ENCODE measurements around the gene AKAP4. TPM values are rescaled to one million over a fixed set of nuclear protein-coding genes. Genes with fewer than 3 reads are reported as not detected.

Gene AKAP4
- total RNA-seq, 1 donor from 2014 or later, result not detected

GRCh38 chrX:50168241-50168687 is 32.5 kb downstream of the AKAP4 start:
- no peak overlapping the region for H3K4me3 Mint-ChIP-seq
- no peaks in the 10 kb centered on the region for H3K36me3 Mint-ChIP-seq
- no peaks in the 10 kb centered on the region for H3K4me1 Mint-ChIP-seq (ENCODE audit: unreplicated experiment)
- H3K27me3 Mint-ChIP-seq, result no peaks in the 10 kb centered on the region
- no peak for DNase-seq (ENCODE audit: extremely low spot score, unreplicated experiment)
- TF ChIP-seq CTCF (conservative IDR thresholded peaks at IDR 0.05), result no peak
- no peaks in the 10 kb centered on the region for H3K9me3 Mint-ChIP-seq
- H3K27ac Mint-ChIP-seq, result no peak overlapping the region

- H3K4me3 Mint-ChIP-seq, result no peak overlapping the region
- no peak overlapping the region for H3K27ac Mint-ChIP-seq
- no peaks in the 10 kb centered on the region for H3K4me1 Mint-ChIP-seq (ENCODE audit: unreplicated experiment)
- H3K9me3 Mint-ChIP-seq, result no peaks in the 10 kb centered on the region
- no peak for TF ChIP-seq CTCF (conservative IDR thresholded peaks at IDR 0.05)
- no peaks in the 10 kb centered on the region for H3K36me3 Mint-ChIP-seq
- H3K27me3 Mint-ChIP-seq, result no peaks in the 10 kb centered on the region
- DNase-seq (ENCODE audit: extremely low spot score, unreplicated experiment), result no peak
These were observed 33.4 kb downstream of the AKAP4 start for GRCh38 chrX:50167366-50167765.

- Mint-ChIP-seq H3K4me3 (no peak overlapping the region), H3K36me3 (no peaks in the 10 kb centered on the region), H3K4me1 (ENCODE audit: unreplicated experiment) (no peaks in the 10 kb centered on the region), H3K27ac (no peak overlapping the region), H3K9me3 (no peaks in the 10 kb centered on the region), H3K27me3 (no peaks in the 10 kb centered on the region)
- no peak for TF ChIP-seq CTCF (conservative IDR thresholded peaks at IDR 0.05)
- no peak for DNase-seq (ENCODE audit: extremely low spot score, unreplicated experiment)
These were observed 35.1 kb downstream of the AKAP4 start for GRCh38 chrX:50165727-50166126.

GRCh38 chrX:50161127-50161526 is 39.7 kb downstream of the AKAP4 start:
- no peak for TF ChIP-seq CTCF (conservative IDR thresholded peaks at IDR 0.05)
- no peak overlapping the region for H3K4me3 Mint-ChIP-seq
- H3K27ac Mint-ChIP-seq, result no peak overlapping the region
- H3K36me3 Mint-ChIP-seq, result no peaks in the 10 kb centered on the region
- H3K4me1 Mint-ChIP-seq (ENCODE audit: unreplicated experiment), result no peaks in the 10 kb centered on the region
- H3K27me3 Mint-ChIP-seq, result no peaks in the 10 kb centered on the region
- peaks cover 6% of the 10 kb centered on the region for H3K9me3 Mint-ChIP-seq
- no peak for DNase-seq (ENCODE audit: extremely low spot score, unreplicated experiment)

- H3K4me1 Mint-ChIP-seq (ENCODE audit: unreplicated experiment), result no peaks in the 10 kb centered on the region
- H3K27me3 Mint-ChIP-seq, result no peaks in the 10 kb centered on the region
- H3K9me3 Mint-ChIP-seq, result peaks cover 11% of the 10 kb centered on the region
- H3K27ac Mint-ChIP-seq, result peak overlapping the region; percentile 31
- H3K36me3 Mint-ChIP-seq, result no peaks in the 10 kb centered on the region
- no peak overlapping the region for H3K4me3 Mint-ChIP-seq
- no peak for TF ChIP-seq CTCF (conservative IDR thresholded peaks at IDR 0.05)
- no peak for DNase-seq (ENCODE audit: extremely low spot score, unreplicated experiment)
These were observed 42.2 kb downstream of the AKAP4 start for GRCh38 chrX:50158593-50158992.

GRCh38 chrX:50157545-50158135 is 43.2 kb downstream of the AKAP4 start:
- no peak for TF ChIP-seq CTCF (conservative IDR thresholded peaks at IDR 0.05)
- no peaks in the 10 kb centered on the region for H3K27me3 Mint-ChIP-seq
- no peaks in the 10 kb centered on the region for H3K4me1 Mint-ChIP-seq (ENCODE audit: unreplicated experiment)
- no peaks in the 10 kb centered on the region for H3K36me3 Mint-ChIP-seq
- H3K4me3 Mint-ChIP-seq, result no peak overlapping the region
- H3K9me3 Mint-ChIP-seq, result peaks cover 11% of the 10 kb centered on the region
- DNase-seq (ENCODE audit: extremely low spot score, unreplicated experiment), result no peak
- H3K27ac Mint-ChIP-seq, result no peak overlapping the region
